Measurements from ENCODE around the gene OR4X1. TPM values are rescaled to one million over a fixed set of nuclear protein-coding genes. Genes with fewer than 3 reads are reported as not detected.
"Not testable (repeated sequence)": the region's sequence is repeated elsewhere in the genome, so short reads cannot be mapped to it uniquely, and the experiment has no call there.

Gene OR4X1
- not detected in 2 replicates for total RNA-seq (2014; rRNA removed; shearing (Covaris generic))
- total RNA-seq (2022), result not detected in 2 replicates
- not detected for Bru-seq, nascent RNA
- BruChase-seq, experiment 1, labeled RNA remaining after a 6-hour chase, result not detected
- BruChase-seq, experiment 2, labeled RNA remaining after a 2-hour chase, result not detected
- long read RNA-seq, result 0 reads

- no TSS peak for BruUV-seq (replicated peaks)
- H4K20me1 ChIP-seq (ENCODE audit: insufficient read depth, low read length), result no peaks in the 10 kb centered on the region
- no peaks in the 10 kb centered on the region for H3K79me2 ChIP-seq (ENCODE audit: insufficient read depth, low read depth, low read length)
- POLR2A ChIA-PET, result interaction anchor here (0.7 kb wide), 1 partner anchor 26 kb away, joined by 3 read pairs; no protein-coding TSS in a partner anchor
- H3K9me2 ChIP-seq (ENCODE audit: insufficient read depth, low read length), result no peaks in the 10 kb centered on the region
- no peak within 1 kb of the TSS for H3K4me3 ChIP-seq (ENCODE audit: low read depth, low read length, poor library complexity, severe bottlenecking)
- intact Hi-C loops (cut with micrococcal nuclease; ENCODE audit: unreplicated experiment), result no loop called here
- CTCF ChIA-PET (ENCODE audit: unreplicated experiment), result no interaction called here
- TF ChIP-seq CTCF (conservative IDR thresholded peaks at IDR 0.05; ENCODE audit: low read length) (no peak), EZH2phosphoT487 (IDR thresholded peaks at IDR 0.05; ENCODE audit: borderline replicate concordance, low read depth, low read length) (no peak)
- H3K4me1 ChIP-seq (ENCODE audit: insufficient read depth, low read length, poor library complexity, severe bottlenecking), result no peaks in the 10 kb centered on the region
- no peak within 1 kb of the TSS for H3K27ac ChIP-seq (ENCODE audit: low read depth, low read length, poor library complexity, severe bottlenecking)
- DNase-seq (ENCODE audit: low spot score), result no peak
- H3K9me3 ChIP-seq (ENCODE audit: low read length), result no peaks in the 10 kb centered on the region
- H2AFZ ChIP-seq (ENCODE audit: low read length), result no peak within 1 kb of the TSS
- no peaks in the 10 kb centered on the region for H3K36me3 ChIP-seq (ENCODE audit: insufficient read depth, low read length)
- no peak within 1 kb of the TSS for H3K4me2 ChIP-seq (ENCODE audit: low read length)
Measured at GRCh38 chr11:48263423-48263911, at the start of gene OR4X1. TSS of gene OR4X1 (plus strand) at chr11:48263861. CDS start at chr11:48263861, 0 bp downstream.

GRCh38 chr11:48216510-48216909, 47.2 kb upstream of the OR4X1 start, which contains the start of gene OR4B1:
TSS of gene OR4B1 (plus strand) at chr11:48216810. CDS start at chr11:48216810, 0 bp downstream.
- Histone ChIP-seq H3K36me3 (ENCODE audit: insufficient read depth, low read length) (no peaks in the 10 kb centered on the region), H2AFZ (ENCODE audit: low read length) (no peak within 1 kb of the TSS), H3K4me1 (ENCODE audit: insufficient read depth, low read length, poor library complexity, severe bottlenecking) (no peaks in the 10 kb centered on the region), H3K9me2 (ENCODE audit: insufficient read depth, low read length) (no peaks in the 10 kb centered on the region), H3K9me3 (ENCODE audit: low read length) (no peaks in the 10 kb centered on the region), H3K79me2 (ENCODE audit: insufficient read depth, low read depth, low read length) (no peaks in the 10 kb centered on the region), H4K20me1 (ENCODE audit: insufficient read depth, low read length) (no peaks in the 10 kb centered on the region), H3K27ac (ENCODE audit: low read depth, low read length, poor library complexity, severe bottlenecking) (no peak within 1 kb of the TSS), H3K4me3 (ENCODE audit: low read depth, low read length, poor library complexity, severe bottlenecking) (no peak within 1 kb of the TSS), H3K4me2 (ENCODE audit: low read length) (no peak within 1 kb of the TSS)
- no TSS peak for BruUV-seq (replicated peaks)
- ChIA-PET CTCF (ENCODE audit: unreplicated experiment) (no interaction called here), POLR2A (no interaction called here)
- DNase-seq (ENCODE audit: low spot score), result no peak
- intact Hi-C loops (cut with micrococcal nuclease; ENCODE audit: unreplicated experiment), result no loop called here
- no peak for TF ChIP-seq CTCF (conservative IDR thresholded peaks at IDR 0.05; ENCODE audit: low read length)
- no peak for TF ChIP-seq EZH2phosphoT487 (IDR thresholded peaks at IDR 0.05; ENCODE audit: borderline replicate concordance, low read depth, low read length)

- Histone ChIP-seq H3K4me3 (ENCODE audit: low read depth, low read length, poor library complexity, severe bottlenecking) (no peak overlapping the region), H3K9me2 (ENCODE audit: insufficient read depth, low read length) (no peaks in the 10 kb centered on the region), H3K27ac (ENCODE audit: low read depth, low read length, poor library complexity, severe bottlenecking) (no peak overlapping the region), H3K36me3 (ENCODE audit: insufficient read depth, low read length) (no peaks in the 10 kb centered on the region), H3K79me2 (ENCODE audit: insufficient read depth, low read depth, low read length) (no peaks in the 10 kb centered on the region), H2AFZ (ENCODE audit: low read length) (no peak overlapping the region), H3K9me3 (ENCODE audit: low read length) (no peaks in the 10 kb centered on the region), H3K4me2 (ENCODE audit: low read length) (no peak overlapping the region), H3K4me1 (ENCODE audit: insufficient read depth, low read length, poor library complexity, severe bottlenecking) (no peaks in the 10 kb centered on the region), H4K20me1 (ENCODE audit: insufficient read depth, low read length) (no peaks in the 10 kb centered on the region)
- DNase-seq (ENCODE audit: low spot score), result no peak
- intact Hi-C loops (cut with micrococcal nuclease; ENCODE audit: unreplicated experiment), result no loop called here
- POLR2A ChIA-PET, result no interaction called here
- CTCF ChIA-PET (ENCODE audit: unreplicated experiment), result no interaction called here
- BruUV-seq (replicated peaks), result no TSS peak
- TF ChIP-seq EZH2phosphoT487 (IDR thresholded peaks at IDR 0.05; ENCODE audit: borderline replicate concordance, low read depth, low read length), result no peak
Measured at GRCh38 chr11:48228761-48229160, 34.9 kb upstream of the OR4X1 start.

GRCh38 chr11:48230057-48230456, 33.6 kb upstream of the OR4X1 start:
- H3K9me2 ChIP-seq (ENCODE audit: insufficient read depth, low read length); H3K79me2 ChIP-seq (ENCODE audit: insufficient read depth, low read depth, low read length); BruUV-seq (replicated peaks); H3K36me3 ChIP-seq (ENCODE audit: insufficient read depth, low read length); H4K20me1 ChIP-seq (ENCODE audit: insufficient read depth, low read length); H3K9me3 ChIP-seq (ENCODE audit: low read length); H3K4me2 ChIP-seq (ENCODE audit: low read length); intact Hi-C loops (cut with micrococcal nuclease; ENCODE audit: unreplicated experiment); DNase-seq (ENCODE audit: low spot score); H3K4me3 ChIP-seq (ENCODE audit: low read depth, low read length, poor library complexity, severe bottlenecking); H2AFZ ChIP-seq (ENCODE audit: low read length); H3K27ac ChIP-seq (ENCODE audit: low read depth, low read length, poor library complexity, severe bottlenecking); CTCF ChIA-PET (ENCODE audit: unreplicated experiment); H3K4me1 ChIP-seq (ENCODE audit: insufficient read depth, low read length, poor library complexity, severe bottlenecking): not testable (repeated sequence)
- POLR2A ChIA-PET, result interaction anchor here (1.5 kb wide), 1 partner anchor 10 kb away, joined by 4 read pairs; no protein-coding TSS in a partner anchor
